Stimulated activated CD8-positive, alpha-beta memory T cell treated with anti-CD3 and anti-CD28 coated beads, Interleukin-4, amount 100 ng/mL, for 1 hour (primary cell): ENCODE measurements around the gene THBS3.
"Not testable (repeated sequence)": the region's sequence is repeated elsewhere in the genome, so short reads cannot be mapped to it uniquely, and the experiment has no call there.

ENCODE experiments used
- DNase-seq, 2 donors: peaks; one replicate each; pipeline ENCODE4 v3.0.0-alpha.2; 2020; ENCODE audit warnings: low read depth in 2 of 2, low spot score in 1 of 2

Gene THBS3

DNA sequence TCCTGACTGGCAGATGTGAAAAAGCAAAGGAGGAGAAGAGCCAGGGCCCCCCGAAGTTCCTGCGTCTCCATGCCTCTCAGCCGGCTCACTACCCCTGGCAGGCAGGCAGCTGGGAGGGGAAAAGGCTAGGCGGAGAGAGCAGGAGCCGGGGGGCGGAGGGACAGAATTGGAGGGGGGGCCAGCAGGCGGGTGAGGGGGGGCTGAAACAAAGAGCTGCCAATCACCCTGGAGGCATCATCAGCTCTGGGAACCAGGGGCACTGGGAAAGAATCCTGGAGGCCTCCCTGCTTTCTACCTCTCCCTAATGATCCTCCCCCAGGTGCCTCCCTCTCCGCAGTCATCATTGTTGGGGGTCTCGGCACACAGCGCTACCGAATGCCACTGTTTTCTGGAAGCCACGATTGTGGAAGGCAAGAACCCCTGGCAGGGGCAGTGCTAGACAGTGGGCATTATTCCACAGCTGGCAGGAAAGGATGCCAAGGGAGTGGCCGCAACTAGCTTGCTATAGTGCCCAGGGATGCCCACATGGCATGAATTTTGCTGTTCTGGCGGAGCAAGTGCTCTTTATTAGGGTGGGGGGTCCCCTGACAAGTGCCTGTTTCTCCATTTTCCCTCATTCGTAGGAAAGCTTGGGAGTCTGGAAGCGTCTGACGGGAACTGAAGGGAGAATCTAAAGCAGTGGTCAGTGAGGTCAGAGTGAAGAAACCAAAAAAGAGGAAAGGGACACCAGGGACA lies at the start of gene THBS3:
TSS of gene THBS3 (minus strand) at position 92 of the 735 bp plus-strand sequence. CDS start at position 71, 21 bp downstream.
- DNase-seq, result no peak

DNA sequence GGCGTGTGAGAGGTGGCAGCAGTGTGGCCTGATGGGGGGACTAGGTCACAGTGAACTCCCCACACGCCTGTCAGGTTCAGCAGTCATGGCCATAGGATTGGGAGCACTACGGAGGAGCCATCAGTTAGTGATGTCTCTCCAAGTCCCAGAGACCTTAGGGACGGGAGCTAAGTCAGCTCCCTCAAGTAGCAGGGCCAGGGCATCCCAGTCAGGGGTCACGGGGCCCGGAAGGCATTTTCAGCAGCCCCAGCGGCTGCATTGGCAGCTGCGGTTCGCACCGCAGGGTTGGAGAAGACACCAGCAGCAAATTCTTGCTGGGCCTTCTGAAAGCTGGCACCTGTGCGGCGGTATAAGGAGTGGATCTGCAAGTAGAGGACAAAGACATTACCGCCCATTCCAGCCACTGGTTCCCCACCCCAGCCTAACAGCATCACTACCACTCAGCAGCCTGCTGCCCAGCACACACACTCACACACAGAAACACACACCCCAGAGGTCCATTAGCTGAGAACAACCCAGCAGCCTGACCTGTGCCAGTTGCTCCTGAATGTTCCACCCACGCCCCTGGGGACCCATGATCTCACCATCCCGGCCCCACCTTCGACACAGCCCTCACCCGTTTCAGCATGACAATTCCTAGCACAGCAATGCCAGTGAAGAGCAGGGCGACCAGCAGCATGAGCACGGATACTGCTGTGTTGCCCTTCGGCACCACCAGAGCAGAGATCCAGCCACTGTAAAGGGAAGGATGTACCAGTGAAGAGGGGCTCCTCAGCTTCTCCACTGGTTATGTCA lies 48.6 kb upstream of the THBS3 start:
- no peak for DNase-seq

DNA sequence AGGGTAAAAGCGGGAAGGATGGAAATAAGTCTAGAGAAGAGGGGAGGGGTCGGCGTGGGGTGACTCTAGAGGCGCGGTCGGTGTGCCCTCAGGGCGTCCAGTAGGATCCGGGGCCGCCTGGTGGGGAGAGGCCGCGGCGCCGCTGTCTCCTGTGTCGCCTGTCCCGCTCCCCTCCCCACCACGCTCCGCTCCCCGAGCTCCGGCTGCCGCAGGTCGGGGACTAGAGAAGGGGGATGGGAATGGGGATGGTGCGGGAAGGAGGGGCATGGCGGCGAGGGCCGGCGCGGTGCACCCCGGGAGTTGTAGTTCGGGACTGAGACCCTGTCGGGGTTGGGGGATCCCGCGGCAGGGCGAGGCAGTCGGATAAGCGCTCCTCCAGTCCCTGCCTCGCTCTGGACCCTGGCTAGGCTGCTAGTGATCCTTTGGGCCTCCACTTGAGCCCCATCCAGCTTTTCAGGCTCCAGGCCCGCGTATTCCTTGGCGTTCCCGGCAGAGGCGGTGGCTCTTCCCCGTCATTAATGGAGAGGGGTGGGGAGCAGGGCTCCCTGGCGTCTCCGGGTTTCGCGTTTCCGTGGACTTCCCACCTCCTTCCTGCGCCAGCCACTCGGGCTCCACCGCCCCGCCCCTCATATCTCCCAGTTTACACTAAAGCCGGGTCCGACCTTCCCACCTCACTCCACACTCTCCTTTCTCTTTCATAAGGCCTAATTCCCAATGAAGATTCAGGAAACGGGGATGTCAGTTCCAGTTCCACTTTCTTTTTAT lies 47.7 kb upstream of the THBS3 start, which contains the start of gene ENTREP3:
TSS of gene ENTREP3 (minus strand) at position 241 of the 765 bp plus-strand sequence. CDS start 606 bp downstream, outside the sequence.
- peak in 1 of 2 donors; percentile 42 for DNase-seq

DNA sequence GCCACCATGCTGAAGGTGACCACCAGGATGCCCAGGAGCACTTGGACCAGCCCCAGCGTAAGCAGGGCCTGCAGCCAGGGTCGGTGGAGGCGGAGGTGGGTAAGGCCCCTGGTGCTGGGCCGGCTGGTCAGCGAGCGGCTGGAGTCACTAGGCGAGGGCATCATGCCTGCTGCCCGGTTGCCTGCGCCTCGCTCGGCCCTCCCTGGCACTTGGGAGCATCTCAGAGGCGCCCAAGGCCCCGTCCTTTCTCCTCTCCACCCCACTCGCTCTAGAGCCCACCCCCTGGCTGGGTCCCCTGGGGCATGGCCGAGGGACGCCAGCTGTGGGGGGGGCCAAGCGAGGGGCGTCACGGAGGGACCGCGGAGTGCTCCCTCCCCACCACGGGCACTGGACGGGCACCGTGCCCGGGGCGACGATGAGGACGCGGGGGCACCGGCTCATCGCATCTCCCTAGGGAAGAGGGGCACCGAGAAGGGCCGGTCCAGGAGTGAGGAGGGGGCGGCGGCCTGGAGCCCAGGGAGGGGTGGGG lies 47.1 kb upstream of the THBS3 start:
- DNase-seq, result no peak

DNA sequence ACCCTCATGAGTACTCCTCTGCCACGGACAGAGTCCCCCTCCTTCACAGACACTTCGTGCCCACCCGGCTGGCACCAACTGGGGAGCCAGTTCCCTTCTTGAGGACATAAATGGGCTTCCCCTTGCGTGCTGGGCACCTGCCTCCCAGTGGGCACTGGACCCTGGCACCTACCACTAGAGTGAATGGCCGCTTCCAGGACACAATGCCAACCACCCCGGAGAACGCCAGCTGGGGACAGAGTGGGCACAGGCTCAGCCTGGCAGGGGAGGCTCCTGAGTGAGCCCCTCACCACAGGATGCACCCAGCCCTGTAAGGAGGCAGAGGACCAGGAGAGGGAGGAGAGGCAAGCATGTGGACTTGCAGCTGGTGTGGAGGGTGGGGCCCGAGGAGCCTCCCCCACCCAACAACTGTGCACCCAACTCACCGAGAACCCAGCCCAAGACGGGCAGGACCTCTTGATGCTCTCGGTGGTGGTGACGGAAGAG lies 46.6 kb upstream of the THBS3 start:
- no peak for DNase-seq

DNA sequence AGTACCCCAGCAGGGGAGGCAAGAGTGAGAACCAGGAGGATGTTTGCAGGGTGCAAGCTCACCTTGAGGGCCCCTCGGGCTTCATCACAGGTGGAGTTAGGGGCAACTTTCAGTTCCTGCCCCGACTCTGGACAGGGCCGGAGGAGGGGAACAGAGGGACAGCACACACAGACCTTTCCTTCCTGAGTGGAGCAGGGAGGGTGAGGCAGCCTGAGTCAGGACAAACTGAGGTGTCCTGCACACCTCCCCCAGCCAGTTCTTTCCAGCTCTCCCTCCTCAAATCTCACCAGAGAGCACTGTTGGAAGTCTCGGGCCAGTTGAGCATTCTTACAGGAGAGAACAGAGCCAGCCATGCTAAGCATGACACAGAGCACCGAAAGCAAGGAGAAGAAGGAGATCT lies 46.1 kb upstream of the THBS3 start:
- DNase-seq, result no peak

DNA sequence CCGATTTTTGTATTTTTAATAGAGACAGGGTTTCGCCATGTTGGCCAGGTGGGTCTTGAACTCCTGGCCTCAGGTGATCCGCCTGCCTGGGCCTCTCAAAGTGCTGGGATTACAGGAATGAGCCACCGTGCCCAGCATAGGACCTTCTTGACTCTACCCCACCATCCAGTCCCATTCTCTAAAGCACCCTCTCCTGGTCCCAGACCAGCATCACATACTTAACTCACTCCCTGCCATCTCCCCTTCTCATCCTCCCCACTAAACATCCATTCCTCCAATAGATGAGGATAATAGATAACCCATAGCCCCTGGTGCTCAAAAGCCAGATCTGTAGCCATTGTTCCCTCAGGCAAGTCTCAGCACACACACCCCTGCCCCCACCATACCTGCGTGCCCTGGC lies 45.5 kb upstream of the THBS3 start:
- DNase-seq, result no peak

DNA sequence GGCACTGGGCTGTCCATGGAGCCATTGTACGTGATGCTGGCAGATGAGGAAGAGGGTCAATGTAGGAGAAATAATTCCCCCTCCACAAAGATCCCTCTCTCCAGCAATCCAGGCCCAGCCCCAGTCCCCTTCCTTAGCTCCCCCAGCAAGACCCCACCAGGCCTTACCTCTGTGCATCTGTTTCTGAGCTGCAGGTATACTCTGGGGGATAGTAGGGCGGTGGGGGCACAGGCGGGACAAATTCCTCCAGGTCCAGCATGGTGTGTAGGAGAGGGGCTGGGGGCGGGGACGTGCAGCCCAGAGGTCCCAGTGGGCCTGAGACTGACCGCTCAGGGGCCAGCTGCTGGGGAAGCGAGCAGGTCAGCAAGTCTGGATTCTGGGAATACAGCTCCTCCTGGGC lies 43.9 kb upstream of the THBS3 start:
- no peak for DNase-seq

DNA sequence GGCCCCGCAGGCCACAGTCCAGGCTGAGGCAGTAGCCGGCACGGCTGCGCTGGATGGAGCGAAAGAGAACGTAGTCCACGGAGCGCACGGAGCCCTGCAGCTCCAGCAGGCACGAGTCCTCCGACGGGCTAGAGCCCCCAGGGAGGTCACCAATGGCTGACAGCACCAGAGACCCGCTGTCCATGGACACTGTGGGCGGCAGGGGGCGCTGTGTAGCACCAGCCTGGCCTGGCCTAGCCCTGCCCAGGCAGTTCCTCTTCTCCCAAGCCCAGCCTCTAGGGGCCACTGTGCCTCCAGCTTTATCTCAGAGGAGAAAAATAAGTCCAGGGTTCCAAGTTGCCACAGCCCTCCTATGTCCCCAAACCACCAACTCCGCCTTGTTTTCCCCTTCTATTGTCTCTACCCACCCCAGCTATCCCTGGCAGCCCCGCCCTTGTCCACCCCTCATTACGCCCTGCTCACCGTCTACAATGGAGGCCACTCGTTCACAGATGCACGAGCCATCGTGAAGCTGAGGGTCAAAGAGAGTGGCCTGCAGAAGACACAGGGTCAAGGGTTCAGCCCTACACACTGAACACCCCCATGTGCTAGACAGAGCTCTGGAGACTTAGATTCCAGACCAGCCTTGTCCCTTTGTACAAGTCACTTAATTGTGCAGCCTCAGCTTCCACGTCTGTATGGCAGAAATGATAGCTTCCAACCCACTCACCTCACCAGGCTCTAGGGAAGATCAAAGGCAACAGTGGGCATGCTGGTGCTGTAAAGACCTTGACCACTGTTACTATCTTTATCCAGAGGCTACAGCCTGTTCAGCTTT lies 43.1 kb upstream of the THBS3 start:
- DNase-seq, result peak; percentile 95 to 98

DNA sequence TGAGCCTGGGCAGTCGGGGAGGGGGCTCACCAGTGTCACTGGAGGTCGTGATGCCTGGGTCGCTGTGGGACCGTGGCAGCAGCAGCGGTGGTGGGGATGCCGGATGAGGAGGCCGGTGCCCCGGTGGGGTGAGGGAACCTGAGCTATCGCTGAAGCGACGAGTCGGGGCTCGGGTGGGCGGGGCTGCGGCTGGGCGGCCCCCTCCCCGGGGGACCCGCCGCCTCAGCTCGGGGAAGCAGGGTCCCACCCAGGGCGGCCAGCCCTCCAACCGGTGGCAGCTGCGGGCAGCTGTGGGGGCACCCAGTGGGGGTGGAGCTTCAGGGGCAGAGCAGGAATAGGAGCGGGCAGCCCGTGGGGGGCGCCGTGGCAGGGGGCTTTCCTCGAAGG lies 42.5 kb upstream of the THBS3 start:
- no peak for DNase-seq

DNA sequence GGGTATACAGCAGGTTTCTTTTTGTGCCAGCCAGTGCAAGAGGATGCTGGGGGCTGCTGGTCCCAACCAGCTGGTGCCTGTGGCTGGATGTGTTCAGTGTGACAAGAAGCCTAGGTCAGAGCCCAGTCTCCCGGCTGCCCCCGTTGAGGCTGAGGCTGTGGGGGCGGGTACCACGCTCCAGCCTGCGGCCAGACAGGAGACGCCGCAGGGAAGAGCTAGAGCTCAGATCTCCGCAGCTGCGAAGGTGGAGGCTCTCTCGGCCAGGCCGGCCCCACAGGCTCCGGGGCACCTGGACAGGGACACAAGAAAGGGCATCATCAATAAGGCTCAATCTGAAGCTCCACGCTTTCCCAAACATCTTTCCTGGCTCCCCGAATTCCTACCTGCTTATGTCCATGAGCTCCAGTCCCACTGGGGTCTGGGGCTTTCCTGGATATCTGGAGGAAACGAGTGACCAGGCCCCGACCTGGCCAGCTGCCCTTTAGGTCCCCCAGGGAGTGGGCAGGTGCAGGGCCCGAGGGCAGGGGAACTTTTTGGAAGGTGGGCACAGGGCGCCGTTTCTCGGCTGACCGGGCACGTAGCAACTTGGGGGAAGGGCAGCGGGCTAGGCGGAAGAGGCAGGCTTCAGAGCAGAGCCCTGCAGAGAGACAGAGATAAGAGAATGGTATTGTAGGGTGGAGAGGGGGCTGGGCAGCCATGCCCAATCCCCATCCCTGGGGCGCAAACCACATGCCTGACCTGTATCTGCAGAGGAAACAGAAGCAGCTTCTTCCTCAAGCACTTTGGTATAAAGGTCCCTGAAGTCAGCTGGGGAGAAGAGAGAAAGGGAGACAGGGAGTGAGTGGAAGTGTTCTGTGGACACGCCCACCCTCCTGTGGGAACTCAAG lies 40.2 kb upstream of the THBS3 start:
- no peak for DNase-seq

DNA sequence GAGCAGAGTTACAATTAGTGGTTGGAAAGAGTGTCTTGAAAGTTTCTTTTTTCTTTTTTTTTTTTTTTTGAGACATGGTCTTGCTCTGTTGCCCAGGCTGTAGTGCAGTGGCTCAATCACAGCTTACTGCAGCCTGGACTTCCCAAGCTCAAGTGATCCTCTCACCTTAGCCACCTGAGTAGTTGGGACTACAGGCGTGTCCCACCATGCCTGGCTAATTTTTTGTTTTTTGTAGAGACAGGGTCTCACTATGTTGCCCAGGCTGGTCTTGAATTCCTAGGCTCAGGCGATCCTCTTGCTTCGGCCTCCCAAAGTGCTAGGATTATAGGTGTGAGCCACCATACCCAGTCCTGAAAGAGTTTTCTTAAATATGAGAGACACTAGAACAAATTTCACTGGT lies 39.1 kb upstream of the THBS3 start:
- not testable (repeated sequence) for DNase-seq

DNA sequence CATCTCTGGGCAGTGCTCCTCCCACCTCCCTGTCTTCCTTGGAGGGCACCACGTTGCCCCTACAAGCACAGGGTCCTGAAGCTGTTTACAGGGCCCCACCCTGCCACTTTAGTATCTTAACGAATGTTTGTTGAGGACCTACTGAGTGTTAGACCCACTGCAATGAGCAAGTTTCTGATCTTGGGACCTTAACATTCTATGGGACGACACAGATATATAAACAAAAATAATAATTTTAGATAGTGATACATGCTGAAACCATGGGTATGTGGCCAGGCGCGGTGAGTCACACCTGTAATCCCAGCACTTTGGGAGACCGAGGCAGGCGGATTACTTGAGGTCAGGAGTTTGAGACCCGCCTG lies 37.4 kb upstream of the THBS3 start:
- DNase-seq, result no peak

DNA sequence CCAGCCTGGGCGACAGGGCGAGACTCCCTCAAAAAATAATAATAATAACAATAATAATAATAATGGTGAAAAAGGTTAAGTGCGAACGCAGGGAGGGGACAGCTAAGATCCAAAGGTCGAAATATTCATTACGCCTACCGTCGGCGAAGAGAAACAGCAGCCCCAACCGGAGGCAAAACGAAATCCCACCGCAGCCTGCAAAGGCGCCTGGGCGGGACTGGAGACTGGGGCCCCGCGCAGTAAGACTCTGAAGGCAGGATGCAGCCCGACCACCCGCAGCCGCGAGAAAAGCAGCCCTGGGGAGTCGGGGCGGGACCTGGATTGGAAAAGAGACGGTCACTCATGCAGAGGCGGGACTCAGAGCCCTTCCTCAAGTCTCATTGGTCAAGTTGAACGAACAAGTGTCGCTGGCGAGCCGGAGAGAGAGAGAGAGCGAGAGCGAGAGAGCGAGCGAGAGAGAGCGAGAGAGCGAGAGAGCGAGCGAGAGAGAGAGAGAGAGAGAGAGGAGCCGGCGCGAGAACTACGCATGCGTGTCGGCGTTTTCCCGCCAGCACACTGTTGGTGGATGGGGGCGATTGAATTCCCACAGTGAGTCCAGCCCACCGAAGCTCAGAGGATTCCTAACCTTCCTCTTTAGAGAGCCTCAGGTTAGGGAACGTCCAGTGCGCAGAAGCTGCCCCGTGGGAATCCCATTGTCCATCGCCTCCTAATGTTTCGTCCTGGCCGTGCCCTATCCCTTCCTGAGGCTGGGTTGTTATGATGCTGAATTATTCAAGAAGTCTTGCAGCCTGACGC lies 36.9 kb upstream of the THBS3 start:
- peak; percentile 79 to 88 for DNase-seq

DNA sequence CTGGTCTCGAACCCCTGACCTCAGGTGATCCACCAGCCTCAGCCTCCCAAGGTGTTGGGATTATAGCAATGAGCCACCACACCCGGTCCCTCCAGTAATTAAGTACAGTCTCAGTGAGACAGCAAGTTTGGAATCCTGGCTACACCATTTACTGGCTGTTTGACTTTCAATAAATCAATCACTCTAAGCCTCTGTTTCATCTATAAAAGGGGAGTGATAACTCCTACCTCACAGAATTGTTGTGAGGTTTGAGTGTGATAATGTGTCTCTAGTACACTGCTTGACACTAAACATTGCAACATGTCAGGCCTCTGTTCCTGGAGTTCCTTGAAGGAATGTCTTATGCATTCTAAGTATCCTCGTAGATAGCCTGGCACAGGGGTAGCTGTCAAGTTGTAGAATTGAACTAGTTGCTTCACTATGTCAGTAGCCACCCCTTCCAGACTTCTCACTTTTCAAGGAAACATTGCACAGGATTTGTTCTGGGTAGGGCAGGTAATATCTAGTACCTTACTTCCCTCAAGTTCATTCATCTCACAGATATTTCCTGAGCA lies 35.2 kb upstream of the THBS3 start:
- no peak for DNase-seq

DNA sequence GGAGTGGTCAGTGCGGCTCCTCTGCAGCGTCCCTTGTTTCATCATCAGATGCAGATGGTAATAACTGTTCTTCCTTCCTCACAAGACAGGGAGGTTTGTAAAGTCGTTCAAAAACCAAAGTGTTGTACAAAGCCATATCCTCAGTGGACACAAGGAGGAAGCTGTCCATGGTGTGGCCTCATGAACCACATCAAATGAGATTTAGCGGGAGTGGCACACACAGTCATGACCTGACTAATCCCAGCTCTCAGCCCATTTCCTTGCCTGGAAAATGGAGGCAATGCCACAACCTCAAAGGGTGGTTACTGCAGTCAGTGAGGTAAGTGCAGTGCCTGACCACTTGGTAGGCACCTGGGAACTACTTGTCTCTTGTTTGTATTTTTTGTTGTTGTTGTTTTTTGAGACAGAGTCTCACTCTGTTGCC lies 34.2 kb upstream of the THBS3 start:
- no peak for DNase-seq

DNA sequence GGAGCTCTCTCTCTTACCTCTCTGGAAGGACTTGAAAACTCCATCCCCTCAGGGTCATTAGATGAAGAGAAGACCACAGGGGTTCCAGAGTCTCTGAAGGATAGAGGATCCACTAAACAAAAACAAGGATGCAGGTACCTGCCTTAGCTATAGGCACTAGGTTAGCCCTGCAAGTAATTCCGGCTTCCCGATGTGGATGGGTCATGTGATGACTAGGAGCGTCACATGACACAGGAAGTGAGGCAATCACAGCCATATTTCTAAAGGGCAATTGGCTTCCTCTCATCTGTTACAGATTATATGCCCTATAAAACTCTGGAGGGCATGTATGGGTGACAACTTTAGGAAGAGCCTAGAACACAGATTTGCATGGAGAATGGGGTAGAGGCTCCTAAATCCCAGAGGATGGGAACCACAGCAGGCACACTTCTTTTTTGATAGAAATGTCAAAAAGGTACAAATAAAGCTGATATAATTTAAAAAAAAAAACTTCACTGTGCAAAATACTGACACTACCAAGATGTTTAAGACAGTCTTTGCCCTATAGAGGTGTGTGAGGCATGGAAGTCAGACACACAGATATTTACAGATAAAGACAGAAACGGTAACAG lies 33.5 kb upstream of the THBS3 start:
- peak in 1 of 2 donors; percentile 49 for DNase-seq

DNA sequence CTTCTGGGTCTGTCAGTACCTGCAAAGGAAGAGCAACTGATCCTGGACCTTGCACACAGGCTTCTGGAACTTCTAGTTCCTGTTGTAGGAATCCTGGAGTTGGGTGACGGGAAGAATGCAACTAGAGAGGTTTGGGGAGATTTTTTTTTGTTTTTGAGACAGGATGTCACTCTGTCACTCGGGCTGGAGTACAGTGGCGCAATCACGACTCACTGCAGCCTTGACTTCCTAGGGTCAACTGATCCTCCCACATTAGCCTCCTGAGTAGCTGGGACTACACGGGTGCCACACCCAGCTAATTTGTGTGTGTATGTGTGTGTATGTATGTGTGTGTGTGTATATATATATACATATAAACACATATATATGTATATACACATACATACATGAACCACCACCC lies 28.8 kb upstream of the THBS3 start:
- DNase-seq, result no peak
